Mucosa of descending colon (tissue), 3 donors: ENCODE results near the gene EPHA6. TPM values are rescaled to one million over a fixed set of nuclear protein-coding genes. Genes with fewer than 3 reads are reported as not detected.
A peak's percentile ranks its signal among the peaks of the same experiment; 100 is the strongest.

Source experiments
- ATAC-seq: fragments of 200-7000 bp; cut with Tn5 transposase; one replicate; pipeline ENCODE4 v1.9.1; 2020; ENCODE audit warnings: mild to moderate bottlenecking, moderate library complexity
- DNase-seq, 3 donors: peaks; one replicate each; pipeline ENCODE4 v3.0.0-alpha.2; 2020
- H3K36me3 ChIP-seq: fragments of 200-600 bp; one replicate; pipeline ENCODE4 v1.8.0; 2021; ENCODE audit warnings: low read depth, mild to moderate bottlenecking
- H3K4me1 ChIP-seq: fragments of 200-600 bp; one replicate; pipeline ENCODE4 v1.8.0; 2021; ENCODE audit warnings: low read depth, mild to moderate bottlenecking
- H3K4me3 ChIP-seq: fragments of 200-600 bp; one replicate; pipeline ENCODE4 v1.8.0; 2021; ENCODE audit warnings: mild to moderate bottlenecking
- H3K9me3 ChIP-seq: fragments of 200-600 bp; one replicate; pipeline ENCODE4 v1.8.0; 2021; ENCODE audit warnings: mild to moderate bottlenecking
- CTCF ChIP-seq: fragments of 200-600 bp; IDR thresholded peaks from one replicate; pipeline ENCODE4 v1.8.0; 2022; ENCODE audit warnings: antibody characterized with exemption, mild to moderate bottlenecking
- intact Hi-C, 2 donors: fragments of 100-400 bp; cut with DNase I in 1 of 2; cut with micrococcal nuclease in 1 of 2; formaldehyde crosslinking; loops; one replicate each; pipeline versions ENCODE4 v1.11.0 to v1.11.1; 2022; cut with DNase I, micrococcal nuclease
- total RNA-seq, 3 donors: library from RNA; stranded (reverse); fragmentation: NEBNext Ultra II Directional in 2 of 3; extraction: Animal tissue kit (Norgen Biotek cat#: 25700) in 2 of 3; gene quantifications; one replicate each; pipeline versions ENCODE4 v1.2.1 to v1.2.4, GENCODE V29; 2021 to 2023
- donor health status: DM: no; HTN: no; CAD: no; lungs with moderate emphysema.
- donor health status: DM: no; HTN: no; CAD: no.
- donor health status: DM: no; HTN: yes; CAD: no.

The EPHA6 gene
- total RNA-seq, 3 donors from 2014 or later: 0.55 to 24.8 (median 1.5) TPM

DNA sequence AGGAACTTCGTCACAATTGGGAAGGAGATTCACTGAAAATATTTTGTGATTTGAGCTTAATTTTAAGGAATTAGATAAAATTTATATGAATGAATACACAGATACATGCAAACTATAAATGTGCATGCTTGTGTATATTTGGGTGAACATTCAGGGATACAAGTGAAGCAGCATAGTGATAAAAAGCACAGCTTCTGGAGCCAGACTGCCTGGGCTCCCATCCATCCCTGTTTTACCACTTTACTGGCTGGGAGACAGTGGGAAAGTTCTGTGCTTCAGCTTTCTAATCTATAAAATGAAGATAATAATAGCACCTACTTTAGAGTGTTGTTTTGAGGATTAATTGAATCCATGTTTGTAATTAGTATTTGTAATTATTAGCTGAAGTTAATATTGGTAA, 8.1 kb upstream of the EPHA6 start:
- DNase-seq: no peak
- no peak for ATAC-seq
- TF ChIP-seq CTCF: no peak
- no peaks in the 10 kb centered on the region for H3K9me3 ChIP-seq
- no peak overlapping the region for H3K4me3 ChIP-seq
- no peaks in the 10 kb centered on the region for H3K36me3 ChIP-seq
- intact Hi-C loops: no loop called here
- no peaks in the 10 kb centered on the region for H3K4me1 ChIP-seq

DNA sequence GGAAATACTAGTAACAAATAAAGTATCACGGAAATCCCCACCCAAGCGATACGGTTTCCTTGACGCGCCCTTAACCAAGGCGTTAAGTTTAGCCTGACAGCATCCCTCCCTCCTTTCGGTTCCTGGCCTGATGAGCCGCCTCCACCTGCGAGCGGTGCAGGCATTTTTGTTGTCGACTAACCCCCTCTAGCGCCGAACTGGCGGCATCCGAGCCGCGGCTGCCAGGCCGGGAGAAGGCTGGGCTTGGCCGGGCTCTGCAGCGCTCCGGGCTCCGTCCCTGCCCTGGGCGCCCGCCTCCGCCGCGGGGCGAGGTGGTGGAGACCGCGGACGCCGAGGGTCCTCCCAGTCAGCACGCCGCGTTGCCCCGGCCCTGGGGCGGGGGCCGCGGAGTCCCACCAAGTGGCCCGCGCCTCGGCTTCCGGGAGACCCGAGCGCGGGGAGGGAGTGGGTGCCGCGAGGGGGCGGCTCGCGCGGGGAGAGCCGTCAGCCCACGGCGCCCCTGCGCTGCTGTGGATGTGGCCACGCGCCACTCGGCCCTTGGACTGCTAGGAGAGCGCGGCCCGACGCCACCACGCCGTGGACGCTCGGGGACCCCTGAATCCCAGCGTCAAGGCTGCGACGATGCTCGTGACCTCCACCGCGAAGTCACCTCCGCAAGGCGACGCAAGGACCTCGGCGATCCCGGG, 1.1 kb upstream of the EPHA6 start:
- Histone ChIP-seq H3K4me3 (no peak overlapping the region), H3K4me1 (peaks cover 13% of the 10 kb centered on the region), H3K36me3 (no peaks in the 10 kb centered on the region), H3K9me3 (no peaks in the 10 kb centered on the region)
- DNase-seq: peak; percentile 61 to 79 (median 65)
- intact Hi-C loops: no loop called here
- no peak for TF ChIP-seq CTCF
- peak; percentile 93 for ATAC-seq

- Histone ChIP-seq H3K9me3 (no peaks in the 10 kb centered on the region), H3K4me1 (peaks cover 13% of the 10 kb centered on the region), H3K4me3 (no peak overlapping the region), H3K36me3 (no peaks in the 10 kb centered on the region)
- peak in 1 of 3 donors; percentile 15 for DNase-seq
- no peak for ATAC-seq
- TF ChIP-seq CTCF: no peak
- intact Hi-C loops: no loop called here
These were observed 515 bp downstream of the EPHA6 start for GRCh38 chr3:96814651-96815567.

- ATAC-seq (no peak), DNase-seq (no peak)
- no peak for TF ChIP-seq CTCF
- H3K36me3 ChIP-seq: no peaks in the 10 kb centered on the region
- H3K4me1 ChIP-seq: no peaks in the 10 kb centered on the region
- no peaks in the 10 kb centered on the region for H3K9me3 ChIP-seq
- H3K4me3 ChIP-seq: no peak overlapping the region
- intact Hi-C loops: no loop called here
These were observed 16.8 kb downstream of the EPHA6 start for GRCh38 chr3:96831175-96831574.

GRCh38 chr3:96833301-96833700, 18.9 kb downstream of the EPHA6 start:
- DNase-seq (no peak), ATAC-seq (no peak)
- no peaks in the 10 kb centered on the region for H3K4me1 ChIP-seq
- H3K9me3 ChIP-seq: no peaks in the 10 kb centered on the region
- intact Hi-C loops: no loop called here
- H3K4me3 ChIP-seq: no peak overlapping the region
- H3K36me3 ChIP-seq: no peaks in the 10 kb centered on the region
- TF ChIP-seq CTCF: no peak
